ENCODE data around the gene PRRG3. TPM values are rescaled to one million over a fixed set of nuclear protein-coding genes. Genes with fewer than 3 reads are reported as not detected.

Gene PRRG3
- total and polyA plus RNA-seq, 2 donors (not counting 3 experiments of a cell fraction or from before 2014, with no cell fraction given) = not detected

DNA sequence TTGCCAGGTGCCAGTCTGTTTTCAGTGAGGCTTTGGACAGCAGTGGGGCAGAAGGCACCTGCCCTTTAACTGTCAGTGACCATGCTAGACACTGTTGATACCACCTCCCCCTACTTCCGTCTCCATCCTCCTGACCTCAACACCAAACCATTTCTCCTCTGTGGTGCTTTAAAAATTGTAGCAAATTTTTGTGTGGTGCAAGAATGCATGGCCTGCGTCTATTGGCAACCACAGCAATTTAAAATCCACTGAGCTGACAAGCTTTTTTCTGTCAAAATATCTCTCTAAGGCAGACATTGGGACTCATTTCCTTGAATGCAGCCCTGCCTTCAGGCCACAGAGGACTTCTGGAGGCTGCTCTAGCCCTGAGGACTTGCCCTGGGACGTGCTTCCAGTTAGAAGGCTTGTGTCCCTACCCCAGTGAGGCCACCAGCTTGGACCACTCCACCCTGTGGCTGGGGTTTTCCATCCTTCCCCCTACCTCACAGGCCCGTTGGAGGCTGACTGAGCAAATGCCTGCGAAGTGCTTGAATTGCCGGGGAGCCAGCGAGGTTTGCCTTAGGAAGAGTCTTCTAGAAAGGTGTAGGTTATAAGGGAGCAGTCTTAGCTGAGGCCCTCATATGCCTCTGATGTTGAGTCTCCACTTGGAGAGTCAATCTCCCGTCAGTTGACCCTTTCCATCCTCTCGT, 6.9 kb downstream of the PRRG3 start:
- Histone ChIP-seq H3K4me3 (replicated peaks in 1 of 3; ENCODE audit: insufficient read depth in 1 of 3, low read depth in 1 of 3, low read length in 3 of 3) (no peak overlapping the region), H4K20me1 (replicated peaks; ENCODE audit: control insufficient read depth, extremely low read depth, insufficient read depth, low read length) (no peaks in the 10 kb centered on the region), H3K9me1 (replicated peaks; ENCODE audit: control insufficient read depth, extremely low read depth, insufficient read depth, low read length) (no peaks in the 10 kb centered on the region), H3K4me2 (ENCODE audit: insufficient read depth, low read length) (no peak overlapping the region), H3K79me2 (ENCODE audit: control insufficient read depth, insufficient read depth, low read length) (no peaks in the 10 kb centered on the region), H3K4me1 (ENCODE audit: control insufficient read depth, extremely low read depth, insufficient read depth, low read length) (no peaks in the 10 kb centered on the region), H3K27me3 (ENCODE audit: control insufficient read depth in 2 of 2, insufficient read depth in 2 of 2, low read length in 2 of 2) (no peaks in the 10 kb centered on the region), H3K27ac (ENCODE audit: insufficient read depth, low read depth, low read length) (no peak overlapping the region), H3K36me3 (ENCODE audit: control insufficient read depth in 2 of 2, extremely low read depth in 1 of 2, insufficient read depth in 2 of 2, low read length in 2 of 2) (no peaks in the 10 kb centered on the region), H3K9me3 (replicated peaks; ENCODE audit: control insufficient read depth, insufficient read depth, low read length) (no peaks in the 10 kb centered on the region), H3K9ac (replicated peaks; ENCODE audit: extremely low read depth, insufficient read depth, low read length) (no peak overlapping the region), H2AFZ (ENCODE audit: low read depth, low read length) (no peak overlapping the region)
- intact Hi-C loops (cut with micrococcal nuclease) = no loop called here
- BruUV-seq (replicated peaks) = no TSS peak
- DNase-seq (ENCODE audit: low read depth, low spot score) (no peak), FAIRE-seq (no peak)
- ChIA-PET POLR2A (no interaction called here), CTCF (no interaction called here)
- TF ChIP-seq POLR2A (IDR thresholded peaks at IDR 0.05; ENCODE audit: low read depth, low read length) = no peak
- no peak for TF ChIP-seq JUN (IDR thresholded peaks at IDR 0.05; ENCODE audit: borderline replicate concordance, insufficient read depth, insufficient read length, low read depth)
- no peak for TF ChIP-seq FOS (IDR thresholded peaks at IDR 0.05; ENCODE audit: borderline replicate concordance, insufficient read depth, low read length)
- no peak for TF ChIP-seq MYC (IDR thresholded peaks at IDR 0.05; ENCODE audit: low read depth, low read length)
- TF ChIP-seq, protein P1, sequence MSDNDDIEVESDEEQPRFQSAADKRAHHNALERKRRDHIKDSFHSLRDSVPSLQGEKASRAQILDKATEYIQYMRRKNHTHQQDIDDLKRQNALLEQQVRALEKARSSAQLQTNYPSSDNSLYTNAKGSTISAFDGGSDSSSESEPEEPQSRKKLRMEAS (IDR thresholded peaks at IDR 0.05; ENCODE audit: insufficient read depth, insufficient read length) = no peak
- TF ChIP-seq EZH2 (IDR thresholded peaks at IDR 0.05; ENCODE audit: borderline replicate concordance, low read depth, low read length, severe bottlenecking) = no peak
- TF ChIP-seq, protein P2, sequence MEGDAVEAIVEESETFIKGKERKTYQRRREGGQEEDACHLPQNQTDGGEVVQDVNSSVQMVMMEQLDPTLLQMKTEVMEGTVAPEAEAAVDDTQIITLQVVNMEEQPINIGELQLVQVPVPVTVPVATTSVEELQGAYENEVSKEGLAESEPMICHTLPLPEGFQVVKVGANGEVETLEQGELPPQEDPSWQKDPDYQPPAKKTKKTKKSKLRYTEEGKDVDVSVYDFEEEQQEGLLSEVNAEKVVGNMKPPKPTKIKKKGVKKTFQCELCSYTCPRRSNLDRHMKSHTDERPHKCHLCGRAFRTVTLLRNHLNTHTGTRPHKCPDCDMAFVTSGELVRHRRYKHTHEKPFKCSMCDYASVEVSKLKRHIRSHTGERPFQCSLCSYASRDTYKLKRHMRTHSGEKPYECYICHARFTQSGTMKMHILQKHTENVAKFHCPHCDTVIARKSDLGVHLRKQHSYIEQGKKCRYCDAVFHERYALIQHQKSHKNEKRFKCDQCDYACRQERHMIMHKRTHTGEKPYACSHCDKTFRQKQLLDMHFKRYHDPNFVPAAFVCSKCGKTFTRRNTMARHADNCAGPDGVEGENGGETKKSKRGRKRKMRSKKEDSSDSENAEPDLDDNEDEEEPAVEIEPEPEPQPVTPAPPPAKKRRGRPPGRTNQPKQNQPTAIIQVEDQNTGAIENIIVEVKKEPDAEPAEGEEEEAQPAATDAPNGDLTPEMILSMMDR (IDR thresholded peaks at IDR 0.05; ENCODE audit: extremely low read depth in 1 of 2, insufficient read depth in 1 of 2, low read depth in 1 of 2, low read length in 2 of 2) = no peak
- TF ChIP-seq POLR2AphosphoS5 (IDR thresholded peaks at IDR 0.05; ENCODE audit: insufficient read depth, low read depth, low read length) = no peak
- no peak for TF ChIP-seq GATA2 (IDR thresholded peaks at IDR 0.05; ENCODE audit: insufficient read depth, insufficient read length, low read depth, low read length)
- dilution Hi-C loops (cut with MboI; ENCODE audit: extremely low pct_ligation_motif_present, low sequenced_read_pairs) = no loop called here
